CD4-positive, alpha-beta T cell treated with Interleukin-21 for 1 hour (primary cell): Measurements from ENCODE around the gene CEP19.
"Not testable (repeated sequence)": the region's sequence is repeated elsewhere in the genome, so short reads cannot be mapped to it uniquely, and the experiment has no call there.

Experiments used
- DNase-seq: peaks from one replicate; pipeline ENCODE4 v3.0.0-alpha.2; 2020

CEP19 gene, protein sequence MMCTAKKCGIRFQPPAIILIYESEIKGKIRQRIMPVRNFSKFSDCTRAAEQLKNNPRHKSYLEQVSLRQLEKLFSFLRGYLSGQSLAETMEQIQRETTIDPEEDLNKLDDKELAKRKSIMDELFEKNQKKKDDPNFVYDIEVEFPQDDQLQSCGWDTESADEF

GRCh38 chr3:196711838-196712513 lies at the start of gene CEP19, which contains the start of gene PIGX:
TSS of gene CEP19 (minus strand) at chr3:196712250. CDS start at chr3:196708657, 3,593 bp downstream.
TSS of gene PIGX (plus strand) at chr3:196712377.
- DNase-seq: peak; percentile 95

DNA sequence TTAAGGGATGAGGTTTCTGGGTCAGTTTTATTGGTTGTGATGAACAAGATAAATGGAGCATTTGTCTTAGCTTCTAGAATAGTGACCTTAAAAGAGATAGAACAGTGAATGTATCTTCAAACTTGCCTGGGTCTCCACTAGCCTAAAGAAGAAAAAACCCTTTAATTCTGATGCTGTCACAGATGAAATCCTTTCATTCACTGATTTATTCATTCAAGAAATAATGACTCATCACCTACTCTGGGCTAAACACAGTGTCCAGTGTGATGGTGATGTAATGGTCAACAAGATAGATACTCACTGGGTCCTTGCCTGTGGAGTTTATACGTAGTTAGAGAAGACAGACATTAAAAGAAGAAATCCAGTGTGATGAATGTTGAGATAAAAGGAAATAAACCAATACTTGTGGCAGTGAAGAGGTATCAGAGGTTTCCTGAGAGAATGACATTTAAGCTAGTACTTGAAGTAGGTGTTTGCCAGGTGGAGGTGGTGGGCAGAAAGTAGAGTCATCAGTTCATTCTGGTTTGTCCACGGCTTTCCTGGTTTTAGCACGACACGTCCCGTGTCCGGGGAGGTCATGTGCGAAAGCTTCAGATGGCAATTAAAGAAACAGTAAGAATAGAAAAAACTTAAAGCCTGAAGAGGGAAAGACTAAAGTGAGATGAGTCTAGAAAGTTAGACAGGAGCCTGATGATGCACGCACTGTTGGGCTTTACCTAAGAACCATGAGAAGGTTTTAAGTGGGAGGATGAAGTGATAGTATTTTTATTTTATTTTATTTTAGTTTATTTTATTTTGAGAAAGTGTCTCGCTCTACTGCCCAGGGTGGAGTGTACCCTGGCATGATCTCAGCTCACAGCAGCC lies 46.1 kb upstream of the CEP19 start:
- DNase-seq: no peak

DNA sequence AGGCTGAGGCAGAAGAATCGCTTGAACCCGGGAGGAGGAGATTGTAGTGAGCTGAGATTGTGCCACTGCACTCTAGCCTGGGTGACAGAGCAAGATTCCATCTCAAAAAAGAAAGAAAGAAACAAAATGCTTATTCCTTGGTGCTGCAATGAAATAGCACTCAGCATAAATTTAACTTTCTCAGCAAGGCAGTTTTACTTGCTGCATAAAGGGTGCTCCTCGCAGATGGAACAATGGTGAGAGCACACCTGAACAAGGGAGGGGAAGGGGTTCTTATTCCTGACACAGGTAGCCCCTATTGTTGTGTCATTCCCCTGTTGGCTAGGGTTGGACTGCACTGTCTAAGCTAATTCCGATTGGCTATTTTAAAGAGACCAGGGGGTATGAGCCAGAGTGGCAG lies 44.7 kb upstream of the CEP19 start:
- DNase-seq: no peak

- DNase-seq: no peak
Observed at GRCh38 chr3:196754091-196754981, 42.3 kb upstream of the CEP19 start.

DNA sequence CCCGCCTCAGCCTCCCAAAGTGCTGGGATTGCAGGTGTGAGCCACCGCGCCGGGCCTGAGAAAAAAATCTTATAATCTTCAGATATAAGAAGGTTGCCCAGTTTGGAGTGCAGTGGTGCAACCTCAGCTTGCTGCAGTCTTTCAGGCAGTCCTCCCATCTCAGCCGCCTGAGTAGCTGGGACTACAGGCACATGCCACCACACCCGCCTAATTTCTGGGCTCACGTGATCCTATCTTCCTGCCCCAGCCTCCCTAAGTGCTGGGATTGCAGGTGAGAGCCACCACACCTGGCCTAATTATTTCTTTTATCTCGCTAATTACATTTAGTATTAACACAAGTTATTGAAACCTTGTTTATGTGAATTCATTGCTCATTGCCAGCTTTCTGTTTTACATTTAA lies 41.2 kb upstream of the CEP19 start:
- DNase-seq: no peak

- DNase-seq: no peak
Observed at GRCh38 chr3:196749125-196749524, 37.1 kb upstream of the CEP19 start.

GRCh38 chr3:196743569-196743968 lies 31.5 kb upstream of the CEP19 start:
- DNase-seq: not testable (repeated sequence)

- DNase-seq: no peak
Observed at GRCh38 chr3:196741249-196741889, 29.3 kb upstream of the CEP19 start.

- DNase-seq: peak; percentile 60
Observed at GRCh38 chr3:196740481-196741248, 28.6 kb upstream of the CEP19 start.

- DNase-seq: peak; percentile 92
Observed at GRCh38 chr3:196739671-196740480, 27.8 kb upstream of the CEP19 start, which contains the start of gene PAK2. TSS of gene PAK2 (plus strand) at chr3:196739857. CDS start at chr3:196782647, 42,790 bp downstream.

GRCh38 chr3:196737655-196738054 lies 25.6 kb upstream of the CEP19 start:
- no peak for DNase-seq

GRCh38 chr3:196736670-196737374 lies 24.8 kb upstream of the CEP19 start:
- DNase-seq: no peak

DNA sequence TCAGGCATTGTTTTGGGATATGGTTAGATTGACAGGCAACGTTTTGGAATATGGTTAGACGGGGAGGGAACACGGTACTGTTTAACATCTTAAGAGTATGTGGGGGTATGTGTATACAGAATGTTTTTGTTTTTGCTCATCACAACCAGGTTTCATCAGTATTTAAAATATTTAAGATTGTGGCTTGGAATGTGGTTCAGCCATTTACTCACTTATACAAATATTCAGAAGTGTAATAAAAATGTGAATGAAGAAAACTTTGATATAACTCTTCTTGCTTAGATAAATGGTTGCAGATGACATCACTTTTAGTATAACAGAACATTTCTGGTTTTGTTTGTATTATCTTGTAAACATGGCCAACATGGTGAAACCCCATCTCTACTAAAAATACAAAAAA lies 23.7 kb upstream of the CEP19 start:
- DNase-seq: no peak

- DNase-seq: peak; percentile 42
Observed at GRCh38 chr3:196726788-196727675, 15.0 kb upstream of the CEP19 start.

- no peak for DNase-seq
Observed at GRCh38 chr3:196721097-196721496, 9.0 kb upstream of the CEP19 start.

GRCh38 chr3:196717162-196717561 lies 5.1 kb upstream of the CEP19 start:
- DNase-seq: not testable (repeated sequence)

- DNase-seq: peak; percentile 77
Observed at GRCh38 chr3:196712514-196713413, 714 bp upstream of the CEP19 start.
